HG02571 (cell line): Measurements from ENCODE around the gene ADAM17.

ENCODE experiments used
- ATAC-seq: cut with Tn5 transposase; IDR thresholded peaks from one replicate; pipeline ENCODE4 v1.9.1; 2021; ENCODE audit warnings: mild to moderate bottlenecking, moderate library complexity; ENCODE audit not compliant: unreplicated experiment

ADAM17 gene

DNA sequence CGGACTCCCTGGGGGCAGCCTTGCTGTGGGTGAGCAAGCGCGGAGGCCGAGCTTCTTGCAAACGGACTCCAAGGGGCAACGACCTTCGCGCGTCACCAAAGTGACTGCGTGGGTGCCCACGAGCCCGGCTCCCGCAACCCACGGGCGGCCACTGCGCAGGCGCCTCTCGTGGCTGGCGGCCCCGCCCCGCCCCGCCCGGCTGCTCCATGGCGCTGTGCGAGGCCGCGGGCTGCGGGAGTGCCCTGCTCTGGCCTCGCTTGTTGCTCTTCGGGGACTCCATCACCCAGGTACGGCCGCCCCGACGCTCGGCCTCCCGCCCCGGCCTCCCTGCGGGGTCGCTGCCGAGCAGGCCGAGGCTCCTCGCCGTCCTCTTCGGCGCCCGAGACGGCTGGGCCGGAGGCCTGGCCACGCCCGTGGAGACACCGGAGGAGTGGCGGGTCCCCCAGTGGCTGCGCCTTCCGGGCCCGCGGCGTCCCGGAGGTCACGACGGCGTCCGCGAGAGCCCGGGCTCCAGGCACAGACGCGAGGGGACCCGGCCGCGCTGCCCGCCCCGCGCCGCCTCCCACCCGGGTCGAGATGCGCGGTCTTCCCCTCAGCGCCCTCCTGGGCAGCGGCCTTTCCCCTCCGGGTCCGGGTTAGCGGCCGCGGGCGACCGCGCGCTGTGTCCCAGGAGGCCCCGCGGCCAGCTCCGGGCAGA is 81.1 kb downstream of the ADAM17 start, which contains the start of gene IAH1:
TSS of gene IAH1 (plus strand) at position 191 of the 697 bp plus-strand sequence. CDS start at position 207, 16 bp downstream.
- peak; percentile 73 for ATAC-seq

DNA sequence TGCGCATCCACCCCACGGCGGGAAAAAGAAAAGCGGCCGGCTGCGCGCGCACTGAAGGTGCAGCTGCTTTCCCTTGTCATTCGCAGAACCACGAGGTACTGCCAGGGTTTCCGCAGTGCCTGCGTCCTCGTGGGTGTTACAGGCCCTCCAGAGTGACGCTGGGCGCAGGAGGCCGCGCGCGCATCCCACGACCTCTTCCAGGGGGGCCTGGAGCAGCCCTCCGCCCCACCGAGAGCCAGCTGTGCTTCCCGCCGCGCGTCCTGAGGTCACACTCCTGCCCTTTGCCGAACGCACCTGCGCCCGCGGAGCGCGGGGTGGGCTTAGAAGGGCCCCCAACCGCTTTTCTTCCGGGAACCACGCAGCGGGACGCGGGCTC is 81.7 kb downstream of the ADAM17 start:
- ATAC-seq = peak; percentile 24

DNA sequence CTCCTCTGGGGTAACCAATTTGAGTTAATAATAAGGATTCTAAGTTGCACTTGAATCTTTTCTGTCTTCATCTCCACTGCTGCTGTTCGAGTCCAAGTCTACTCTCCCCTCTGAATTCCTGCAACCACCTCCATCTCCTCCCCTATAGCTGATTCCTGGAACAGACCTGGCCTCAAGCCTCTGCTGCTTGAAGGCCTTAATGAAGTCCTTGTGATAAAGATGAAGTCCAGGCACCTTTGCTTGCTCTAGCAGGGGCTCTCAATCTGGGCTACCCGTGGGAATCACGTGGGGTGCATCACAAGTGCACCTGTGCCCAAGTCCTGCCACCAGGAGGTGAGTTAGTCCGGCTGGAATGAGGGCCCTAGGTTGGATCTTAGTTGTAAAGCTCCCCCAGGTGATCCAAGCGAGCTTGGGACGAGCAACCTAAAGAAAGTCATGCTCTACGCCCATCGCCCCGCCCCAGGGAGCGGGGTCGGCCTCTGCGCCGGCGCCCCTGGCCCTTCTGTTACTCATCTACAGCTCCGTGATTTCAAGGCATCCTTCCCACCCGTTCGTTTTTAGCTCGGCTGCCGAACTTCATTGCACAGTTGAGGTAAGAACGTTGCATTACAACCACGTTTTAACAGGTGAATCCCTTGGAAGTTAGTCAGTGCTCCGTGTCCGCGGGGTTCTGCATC is 82.2 kb downstream of the ADAM17 start:
- no peak for ATAC-seq

DNA sequence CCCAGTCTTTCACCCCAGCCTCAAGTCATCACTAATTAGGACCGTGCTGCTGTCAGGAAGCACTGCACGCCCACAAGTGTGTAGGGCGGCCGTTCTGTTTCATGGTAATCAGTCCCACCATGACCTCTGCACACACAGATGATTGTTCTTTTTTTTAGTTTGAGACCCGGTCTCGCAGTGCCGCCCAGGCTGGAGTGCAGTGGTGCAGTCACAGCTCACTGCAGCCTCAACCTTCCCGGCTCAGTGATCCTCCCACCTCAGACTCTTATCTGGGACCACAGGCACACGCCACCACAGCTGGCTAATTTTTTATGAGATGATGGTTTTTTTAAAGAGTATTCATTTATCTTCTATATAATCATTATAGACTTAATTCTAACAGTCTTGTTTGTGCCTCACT is 83.1 kb downstream of the ADAM17 start:
- ATAC-seq = no peak

DNA sequence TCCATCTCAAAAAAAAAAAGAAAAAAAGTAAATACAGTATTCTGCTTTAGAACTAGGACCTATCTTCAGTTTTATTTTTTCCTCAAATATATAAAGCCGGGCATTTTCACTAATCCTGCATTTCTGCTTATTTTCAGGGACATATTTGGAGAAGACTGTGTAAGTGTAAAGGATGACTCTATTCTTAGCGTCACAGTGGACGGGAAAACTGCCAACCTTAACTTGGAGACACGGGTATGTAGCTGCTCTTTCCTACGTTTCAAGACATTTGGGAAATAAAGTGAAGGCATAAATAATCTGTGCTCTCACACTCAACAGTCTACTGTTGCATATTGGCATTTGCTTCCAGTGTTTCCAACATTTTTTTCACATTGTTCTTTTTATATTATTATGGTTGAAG is 84.4 kb downstream of the ADAM17 start:
- no peak for ATAC-seq

DNA sequence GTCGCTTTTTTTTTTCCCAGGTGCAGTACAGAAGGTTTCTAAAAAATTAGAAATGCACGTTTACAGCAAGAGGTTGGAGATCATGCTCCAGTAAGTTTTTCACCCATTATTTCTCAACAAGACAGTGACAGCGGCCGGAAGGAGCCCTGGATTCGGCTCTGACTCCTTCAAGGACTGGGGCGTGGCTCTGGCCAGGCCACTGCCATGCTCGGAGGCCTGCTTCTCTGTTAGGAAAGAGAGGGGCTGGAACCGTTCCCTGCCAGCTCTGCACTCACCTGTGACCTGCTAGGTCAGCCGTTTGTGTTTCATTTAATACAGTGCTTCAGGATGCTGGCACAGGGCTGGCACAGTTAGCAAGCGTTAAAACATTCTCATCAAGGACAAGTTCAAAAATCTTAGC is 87.9 kb downstream of the ADAM17 start:
- no peak for ATAC-seq

DNA sequence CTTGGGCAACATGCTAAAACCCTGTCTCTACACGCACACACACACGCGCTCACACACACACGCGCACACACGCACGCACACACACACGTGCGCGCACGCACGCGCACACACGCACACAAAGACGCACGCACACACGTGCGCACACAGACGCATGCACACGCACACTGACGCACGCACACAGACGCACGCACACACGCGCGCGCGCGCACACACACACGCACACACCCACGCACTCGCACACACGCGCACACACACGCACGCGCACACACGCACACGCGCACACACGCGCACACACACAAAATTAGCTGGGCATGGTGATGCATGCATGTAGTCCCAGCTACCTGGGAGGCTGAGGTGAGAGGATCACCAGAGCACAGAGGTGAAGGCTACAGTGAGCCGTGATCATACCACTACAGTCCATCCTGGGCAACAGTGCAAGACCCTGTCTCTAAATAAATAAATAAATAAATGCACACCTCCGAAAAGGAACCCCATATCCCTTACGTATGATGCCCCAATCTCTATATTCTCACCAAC is 89.4 kb downstream of the ADAM17 start:
- no peak for ATAC-seq

DNA sequence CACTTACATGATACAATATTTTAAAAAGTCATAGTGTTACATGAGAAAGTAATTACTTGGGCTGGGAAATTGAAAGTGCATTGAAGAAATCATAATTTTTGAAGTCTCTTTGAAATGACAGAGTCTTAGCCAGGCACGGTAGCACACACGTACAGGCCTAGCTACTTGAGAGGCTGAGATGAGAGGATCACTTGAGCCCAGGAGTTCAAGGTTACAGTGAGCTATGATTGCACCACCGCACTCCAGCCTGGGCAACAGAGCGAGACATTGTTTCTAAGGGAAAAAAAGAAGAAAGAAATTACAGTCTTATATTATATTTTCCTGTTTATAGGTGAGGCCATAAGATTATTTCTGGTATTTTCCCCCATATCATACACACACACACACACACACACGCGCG is 90.5 kb downstream of the ADAM17 start:
- ATAC-seq = no peak

DNA sequence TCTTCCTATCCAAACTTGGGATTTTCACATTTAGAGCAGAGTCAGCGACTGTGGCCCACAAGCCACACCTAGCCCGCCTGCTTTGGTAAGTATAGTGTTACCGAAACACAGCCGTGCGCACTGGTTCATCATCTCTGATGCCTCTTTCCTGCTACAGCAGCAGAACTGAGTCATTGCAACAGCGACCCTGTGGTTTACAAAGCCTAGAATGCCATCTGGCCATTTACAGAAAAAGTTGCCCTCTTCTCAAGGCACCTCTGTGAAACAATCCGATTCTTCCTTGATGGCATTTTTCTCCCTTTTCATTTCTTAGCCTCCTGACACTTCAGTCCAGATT is 92.0 kb downstream of the ADAM17 start:
- ATAC-seq = no peak

DNA sequence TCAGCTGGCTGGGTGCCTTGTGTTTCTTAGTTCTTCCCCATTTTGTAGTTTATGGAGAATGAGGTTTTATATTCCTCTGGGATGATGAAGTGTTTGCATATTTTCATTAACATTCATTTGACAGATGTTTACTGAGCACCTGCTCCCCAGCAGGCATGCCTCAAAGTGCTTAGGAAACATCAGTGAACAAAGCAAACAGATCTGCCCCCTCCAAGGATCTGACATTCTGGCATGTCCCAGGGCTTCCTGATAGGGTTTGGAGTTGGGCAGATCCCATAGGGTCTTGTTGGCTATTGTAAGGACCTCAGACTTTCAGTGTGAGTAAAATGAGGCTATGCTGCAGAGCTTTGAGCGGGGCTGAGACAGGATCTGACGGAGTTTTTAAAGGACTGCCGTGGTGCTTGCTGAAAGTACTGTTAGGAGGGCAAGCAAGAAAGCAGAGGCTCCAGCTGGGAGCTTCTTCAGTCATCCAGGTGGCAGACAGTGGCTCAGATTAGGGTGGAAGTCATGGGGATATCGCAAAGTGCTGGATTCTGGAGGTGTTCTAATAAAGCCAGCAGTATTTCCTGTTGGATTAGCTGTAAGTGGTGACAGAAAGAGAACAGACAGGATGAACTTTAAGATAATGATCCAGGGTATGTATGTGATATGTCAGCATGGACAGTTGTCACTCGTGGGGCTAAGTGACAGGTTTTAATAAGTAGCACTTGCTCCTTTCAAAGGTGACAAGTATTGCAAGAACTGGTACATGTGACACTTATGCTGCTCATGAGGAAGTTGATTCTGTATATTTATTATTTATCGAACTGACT is 92.5 kb downstream of the ADAM17 start:
- no peak for ATAC-seq

DNA sequence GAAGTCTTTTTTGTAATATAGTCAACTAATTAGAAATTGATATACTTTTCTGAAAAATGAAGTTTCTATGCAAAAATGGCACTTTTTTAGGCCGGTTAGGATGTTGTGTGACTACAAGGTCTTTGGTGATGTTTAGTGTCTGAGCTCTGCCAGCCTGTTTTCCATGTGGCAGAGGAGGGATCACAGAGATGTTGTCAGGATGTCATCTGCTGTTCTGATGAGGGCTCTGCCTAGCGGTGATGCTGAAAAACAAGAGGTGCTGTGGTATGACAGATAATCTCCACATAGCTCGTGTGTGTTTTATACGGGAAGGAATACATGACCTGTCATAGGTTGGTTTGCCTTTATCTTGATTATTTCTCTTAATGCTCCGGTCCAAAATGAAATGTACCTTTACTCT is 93.3 kb downstream of the ADAM17 start:
- ATAC-seq = no peak

DNA sequence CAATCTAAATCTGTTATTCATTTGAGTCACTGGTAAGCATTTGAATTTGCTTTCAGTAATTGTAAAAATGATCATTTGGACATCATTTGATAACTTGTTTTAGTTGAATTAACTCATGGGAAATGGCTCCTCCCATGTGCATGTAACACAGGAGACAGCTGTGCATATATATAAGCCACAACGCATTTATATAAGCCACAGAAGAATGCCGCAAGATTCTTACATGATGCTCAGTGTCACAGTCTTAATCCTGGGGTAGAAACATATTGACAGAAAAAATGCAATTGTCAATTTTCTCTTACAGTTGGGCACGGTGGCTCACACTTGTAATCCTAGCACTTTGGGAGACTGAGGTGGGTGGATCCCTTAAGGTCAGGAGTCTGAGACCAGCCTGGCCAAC is 94.6 kb downstream of the ADAM17 start:
- no peak for ATAC-seq

DNA sequence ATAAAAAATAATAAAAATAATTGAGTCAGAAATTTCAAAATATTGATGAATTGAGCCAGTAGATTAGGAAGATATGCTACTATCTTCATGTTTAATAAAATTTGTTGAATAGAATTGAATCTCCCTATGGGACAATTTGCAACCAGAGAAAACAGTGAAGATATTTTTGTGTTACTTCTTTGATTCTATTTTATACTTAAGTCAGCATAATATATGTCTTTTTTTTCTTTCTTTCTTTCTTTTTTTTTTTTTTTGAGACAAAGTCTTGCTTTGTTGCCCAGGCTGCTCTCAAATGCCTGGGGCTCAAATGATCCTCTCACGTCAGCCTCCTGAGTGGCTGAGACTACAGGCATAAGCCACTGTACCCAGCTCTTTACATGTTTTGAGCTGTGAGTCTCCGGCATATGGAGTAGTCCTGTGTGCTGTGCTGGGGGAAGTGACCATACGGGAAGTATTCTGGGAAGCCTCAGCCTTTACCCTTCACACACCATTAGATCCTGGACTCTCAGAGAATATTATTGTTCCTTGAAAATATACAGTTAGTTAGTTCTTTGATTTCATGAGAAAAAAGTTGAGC is 95.1 kb downstream of the ADAM17 start:
- ATAC-seq = no peak

DNA sequence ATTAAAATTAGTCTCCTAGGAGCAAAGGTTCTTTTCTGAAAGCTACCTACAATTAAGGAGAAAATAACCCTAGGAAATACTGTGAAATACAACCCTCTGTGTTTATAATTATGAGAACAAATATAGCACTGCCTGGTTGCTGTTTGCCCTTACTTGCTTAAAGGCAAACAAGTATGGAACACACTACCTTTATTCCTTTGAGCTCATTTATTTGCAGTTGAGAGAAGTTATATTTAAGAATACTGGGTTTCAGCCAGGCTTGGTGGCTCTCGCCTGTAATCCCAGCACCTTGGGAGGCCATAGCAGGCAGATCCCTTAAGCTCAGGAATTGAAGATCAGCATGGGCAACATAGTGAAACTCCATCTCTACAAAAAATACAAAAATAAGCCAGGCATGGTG is 104.4 kb downstream of the ADAM17 start:
- ATAC-seq = no peak

DNA sequence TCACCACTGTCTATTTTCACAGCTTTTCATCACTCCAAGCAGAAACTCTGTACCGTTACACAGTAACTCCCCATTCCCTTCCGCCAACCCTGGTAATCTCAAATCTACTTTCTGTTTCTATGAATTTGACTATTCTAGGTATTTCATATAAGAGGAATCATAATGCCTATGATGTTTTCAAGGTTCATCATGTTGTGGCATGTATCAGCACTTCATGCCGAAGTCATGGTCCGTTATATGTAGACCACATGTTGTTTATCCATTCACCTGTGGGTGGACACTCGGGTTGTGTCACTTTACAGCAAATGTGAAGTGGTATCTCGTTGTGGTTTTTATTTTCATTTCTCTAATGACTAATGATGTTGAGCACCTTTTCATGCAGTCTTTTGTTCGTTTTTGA is 110.5 kb downstream of the ADAM17 start:
- no peak for ATAC-seq

DNA sequence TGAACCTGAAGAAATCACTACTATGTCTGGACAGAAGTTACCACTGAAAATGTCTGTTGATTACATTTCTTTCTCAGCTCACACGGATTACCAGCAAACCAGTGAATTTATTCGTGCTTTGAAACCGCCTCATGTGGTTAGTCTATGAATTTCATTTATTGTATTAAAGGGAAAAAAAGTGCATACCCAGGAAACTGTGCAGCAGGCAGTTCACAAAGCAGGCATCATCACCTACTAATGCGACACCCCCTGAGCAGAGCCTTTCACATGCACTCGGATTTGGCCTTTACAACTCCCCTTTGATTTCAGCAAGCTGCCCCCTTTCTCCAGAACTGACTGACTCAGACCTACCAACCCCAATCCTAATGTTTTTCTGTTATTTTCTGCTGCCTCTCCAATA is 112.1 kb downstream of the ADAM17 start:
- ATAC-seq = no peak

DNA sequence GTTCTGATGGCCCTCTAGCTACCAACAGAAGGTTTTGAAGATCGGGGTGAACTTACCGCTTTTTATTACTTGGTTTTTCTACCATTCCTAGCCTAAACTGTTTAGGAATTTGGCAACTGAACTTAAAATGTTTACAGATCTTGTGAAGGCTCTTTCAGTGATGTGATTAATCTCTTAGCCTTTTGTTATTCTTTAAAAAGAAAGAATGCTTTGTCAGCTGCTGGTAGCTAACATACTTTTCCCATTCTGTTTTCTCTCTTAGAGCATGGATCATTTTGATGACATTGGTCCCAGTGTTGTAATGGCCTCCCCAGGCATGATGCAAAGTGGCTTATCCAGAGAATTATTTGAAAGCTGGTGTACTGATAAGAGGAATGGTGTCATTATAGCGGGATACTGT is 114.1 kb downstream of the ADAM17 start:
- ATAC-seq = no peak

DNA sequence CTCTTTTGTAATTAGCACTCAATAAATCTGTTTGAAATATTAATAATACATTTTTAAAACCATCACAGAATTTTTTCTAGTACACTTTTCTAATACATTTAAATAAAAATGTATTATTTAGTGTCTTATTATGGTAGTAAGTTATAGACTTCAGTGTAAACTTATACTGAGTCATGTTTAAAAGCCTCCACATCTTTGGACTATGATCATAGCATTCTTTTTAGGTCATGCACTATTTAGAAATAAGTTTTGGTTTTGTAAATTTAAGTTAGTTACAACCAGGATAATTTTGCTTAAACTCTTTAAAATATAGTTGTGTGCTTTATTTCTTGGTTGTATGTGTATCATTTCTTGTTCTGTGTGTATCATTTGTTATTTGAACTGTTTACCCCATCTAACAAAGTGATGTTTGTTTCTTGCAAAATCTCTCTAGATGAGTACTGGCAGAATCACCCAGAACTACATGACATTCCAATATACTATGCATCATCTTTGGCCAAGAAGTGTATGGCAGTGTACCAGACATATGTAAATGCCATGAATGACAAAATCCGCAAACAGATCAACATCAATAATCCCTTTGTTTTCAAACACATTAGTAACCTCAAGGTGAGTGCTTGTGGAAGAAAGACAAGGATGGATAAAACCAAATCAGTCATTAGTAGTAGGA is 115.4 kb downstream of the ADAM17 start:
- no peak for ATAC-seq

DNA sequence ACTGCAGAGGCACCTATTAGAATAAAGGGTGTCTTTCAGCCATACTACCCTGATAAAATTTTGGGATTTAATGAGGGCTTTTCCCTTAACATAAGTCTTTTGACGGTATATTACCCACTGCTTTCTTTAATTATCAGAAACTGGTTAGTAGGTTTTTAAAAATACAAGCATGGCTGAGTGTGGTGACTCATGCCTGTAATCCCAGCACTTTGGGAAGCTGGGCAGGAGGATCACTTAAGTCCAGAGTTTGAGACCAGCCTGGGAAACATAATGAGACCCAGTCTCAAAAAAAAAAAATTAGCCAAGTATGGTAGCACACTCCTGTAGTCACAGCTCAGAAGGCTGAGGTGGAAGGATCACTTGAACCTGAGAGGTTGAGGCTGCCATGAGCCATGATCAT is 116.1 kb downstream of the ADAM17 start:
- no peak for ATAC-seq
